Mammary epithelial cell (primary cell): ENCODE measurements around the gene GRB10.

Experiments used
- EZH2 ChIP-seq: IDR thresholded peaks from 2 replicates; pipeline ENCODE4 v1.6.1; 2012; ENCODE audit warnings: low read length, inconsistent platforms, borderline replicate concordance
- TF ChIP-seq, protein P1 (sequence below), 2 donors: IDR thresholded peaks in 1 of 2; conservative IDR thresholded peaks in 1 of 2; 2 replicates each; pipeline ENCODE4 v1.5.1; 2011 to 2012; ENCODE audit warnings: inconsistent platforms in 2 of 2, low read length in 2 of 2, mild to moderate bottlenecking in 2 of 2, control low read depth in 1 of 2, low read depth in 1 of 2; ENCODE audit not compliant: insufficient read depth in 1 of 2; ENCODE audit errors: extremely low read depth in 1 of 2

DNA sequence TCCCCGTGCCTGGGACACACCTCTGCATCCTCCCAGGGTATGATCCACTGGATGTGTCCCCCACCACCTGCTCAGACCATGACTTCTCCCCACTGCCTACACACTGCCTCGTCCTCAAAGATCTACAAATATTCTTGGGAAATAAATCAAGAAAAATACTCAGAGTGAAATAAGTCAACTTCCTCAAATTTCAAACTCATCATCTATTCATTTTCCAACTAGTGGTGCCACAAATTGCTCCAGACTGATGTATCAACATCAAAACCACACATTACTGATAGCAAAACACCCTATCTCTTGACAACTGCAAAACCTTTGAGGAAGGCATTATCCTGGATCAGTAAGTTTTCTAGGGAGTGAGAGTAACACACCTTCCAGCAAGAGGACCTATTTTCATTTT is 87.7 kb downstream of the GRB10 start:
- TF ChIP-seq EZH2 = no peak
- TF ChIP-seq, protein P1, sequence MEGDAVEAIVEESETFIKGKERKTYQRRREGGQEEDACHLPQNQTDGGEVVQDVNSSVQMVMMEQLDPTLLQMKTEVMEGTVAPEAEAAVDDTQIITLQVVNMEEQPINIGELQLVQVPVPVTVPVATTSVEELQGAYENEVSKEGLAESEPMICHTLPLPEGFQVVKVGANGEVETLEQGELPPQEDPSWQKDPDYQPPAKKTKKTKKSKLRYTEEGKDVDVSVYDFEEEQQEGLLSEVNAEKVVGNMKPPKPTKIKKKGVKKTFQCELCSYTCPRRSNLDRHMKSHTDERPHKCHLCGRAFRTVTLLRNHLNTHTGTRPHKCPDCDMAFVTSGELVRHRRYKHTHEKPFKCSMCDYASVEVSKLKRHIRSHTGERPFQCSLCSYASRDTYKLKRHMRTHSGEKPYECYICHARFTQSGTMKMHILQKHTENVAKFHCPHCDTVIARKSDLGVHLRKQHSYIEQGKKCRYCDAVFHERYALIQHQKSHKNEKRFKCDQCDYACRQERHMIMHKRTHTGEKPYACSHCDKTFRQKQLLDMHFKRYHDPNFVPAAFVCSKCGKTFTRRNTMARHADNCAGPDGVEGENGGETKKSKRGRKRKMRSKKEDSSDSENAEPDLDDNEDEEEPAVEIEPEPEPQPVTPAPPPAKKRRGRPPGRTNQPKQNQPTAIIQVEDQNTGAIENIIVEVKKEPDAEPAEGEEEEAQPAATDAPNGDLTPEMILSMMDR (conservative IDR thresholded peaks at IDR 0.05 in 1 of 2, IDR thresholded peaks at IDR 0.05 in 1 of 2; ENCODE audit: extremely low read depth in 1 of 2, insufficient read depth in 1 of 2, low read depth in 1 of 2, low read length in 2 of 2) = no peak
